HEK293 (cell line): ENCODE measurements around the gene CP.

Experiments used
- ATF2 ChIP-seq: fragments of 450-650 bp; formaldehyde crosslinking; IDR thresholded peaks from 2 replicates; pipeline ENCODE4 v1.5.1; 2016; ENCODE audit warnings: missing biosample characterization, missing genetic modification characterization, low read depth
- BCL11A ChIP-seq: fragments of 450-650 bp; formaldehyde crosslinking; IDR thresholded peaks from 2 replicates; pipeline ENCODE4 v1.5.1; 2016; ENCODE audit warnings: low read depth, missing biosample characterization, missing genetic modification characterization
- CTCF ChIP-seq: fragments of 450-650 bp; formaldehyde crosslinking; IDR thresholded peaks from 2 replicates; pipeline ENCODE4 v1.5.1; 2016; ENCODE audit warnings: missing biosample characterization, missing genetic modification characterization
- KLF8 ChIP-seq: fragments of 450-650 bp; formaldehyde crosslinking; IDR thresholded peaks from 2 replicates; pipeline ENCODE4 v1.5.1; 2016; ENCODE audit warnings: missing biosample characterization, missing genetic modification characterization
- MYNN ChIP-seq: fragments of 450-650 bp; formaldehyde crosslinking; IDR thresholded peaks from 2 replicates; pipeline ENCODE4 v1.5.1; 2016; ENCODE audit warnings: missing biosample characterization, missing genetic modification characterization, borderline replicate concordance
- PBX3 ChIP-seq: sonication (generic); formaldehyde crosslinking; IDR thresholded peaks from 2 replicates; pipeline ENCODE4 v1.8.1; 2022; ENCODE audit warnings: mild to moderate bottlenecking, moderate library complexity, missing genetic modification reagents
- REPIN1 ChIP-seq: fragments of 450-650 bp; formaldehyde crosslinking; IDR thresholded peaks from 2 replicates; pipeline ENCODE4 v1.5.1; 2017; ENCODE audit warnings: missing biosample characterization, missing genetic modification characterization, low read depth
- ZBTB21 ChIP-seq: fragments of 450-650 bp; formaldehyde crosslinking; IDR thresholded peaks from 2 replicates; pipeline ENCODE4 v1.5.1; 2017; ENCODE audit warnings: missing biosample characterization, missing genetic modification characterization
- ZFP3 ChIP-seq: fragments of 450-650 bp; formaldehyde crosslinking; IDR thresholded peaks from 2 replicates; pipeline ENCODE4 v1.5.1; 2016; ENCODE audit warnings: low read depth, missing biosample characterization, missing genetic modification characterization
- ZNF121 ChIP-seq: fragments of 450-650 bp; formaldehyde crosslinking; IDR thresholded peaks from 2 replicates; pipeline ENCODE4 v1.5.1; 2016; ENCODE audit warnings: missing biosample characterization, missing genetic modification characterization
- ZNF184 ChIP-seq: fragments of 450-650 bp; IDR thresholded peaks from 2 replicates; pipeline ENCODE4 v1.5.1; 2018; ENCODE audit warnings: missing biosample characterization, mild to moderate bottlenecking, missing genetic modification characterization
- ZNF23 ChIP-seq: fragments of 450-650 bp; formaldehyde crosslinking; IDR thresholded peaks from 2 replicates; pipeline ENCODE4 v1.5.1; 2016; ENCODE audit warnings: missing biosample characterization, missing genetic modification characterization, borderline replicate concordance
- ZNF248 ChIP-seq: fragments of 450-650 bp; formaldehyde crosslinking; IDR thresholded peaks from 2 replicates; pipeline ENCODE4 v1.5.1; 2017; ENCODE audit warnings: missing biosample characterization, missing genetic modification characterization
- ZNF266 ChIP-seq: fragments of 450-650 bp; formaldehyde crosslinking; IDR thresholded peaks from 2 replicates; pipeline ENCODE4 v1.5.1; 2016; ENCODE audit warnings: missing biosample characterization, missing genetic modification characterization, low read depth
- ZNF292 ChIP-seq: fragments of 450-650 bp; formaldehyde crosslinking; IDR thresholded peaks from 2 replicates; pipeline ENCODE4 v1.5.1; 2016; ENCODE audit warnings: low read depth, missing biosample characterization, missing genetic modification characterization, borderline replicate concordance
- ZNF391 ChIP-seq: fragments of 450-650 bp; formaldehyde crosslinking; IDR thresholded peaks from 2 replicates; pipeline ENCODE4 v1.5.1; 2016; ENCODE audit warnings: low read depth, missing biosample characterization, missing genetic modification characterization, borderline replicate concordance
- ZNF518A ChIP-seq: fragments of 450-650 bp; formaldehyde crosslinking; conservative IDR thresholded peaks from 2 replicates; pipeline ENCODE4 v1.5.1; 2016; ENCODE audit warnings: low read depth, missing biosample characterization, missing genetic modification characterization
- ZNF521 ChIP-seq: fragments of 450-650 bp; formaldehyde crosslinking; IDR thresholded peaks from 2 replicates; pipeline ENCODE4 v1.5.1; 2017; ENCODE audit warnings: missing biosample characterization, mild to moderate bottlenecking, missing genetic modification characterization
- ZNF529 ChIP-seq: fragments of 450-650 bp; formaldehyde crosslinking; IDR thresholded peaks from 2 replicates; pipeline ENCODE4 v1.5.1; 2017; ENCODE audit warnings: missing genetic modification characterization, missing biosample characterization; ENCODE audit not compliant: insufficient replicate concordance
- ZNF558 ChIP-seq: fragments of 450-650 bp; formaldehyde crosslinking; IDR thresholded peaks from 2 replicates; pipeline ENCODE4 v1.5.1; 2016; ENCODE audit warnings: missing biosample characterization, missing genetic modification characterization
- ZNF560 ChIP-seq: fragments of 450-650 bp; formaldehyde crosslinking; IDR thresholded peaks from 2 replicates; pipeline ENCODE4 v1.5.1; 2017; ENCODE audit warnings: missing biosample characterization, missing genetic modification characterization, borderline replicate concordance
- ZNF571 ChIP-seq: fragments of 450-650 bp; formaldehyde crosslinking; IDR thresholded peaks from 2 replicates; pipeline ENCODE4 v1.5.0; 2017; ENCODE audit warnings: missing biosample characterization, missing genetic modification characterization
- ZNF639 ChIP-seq: fragments of 450-650 bp; formaldehyde crosslinking; IDR thresholded peaks from 2 replicates; pipeline ENCODE4 v1.5.1; 2016; ENCODE audit warnings: missing biosample characterization, missing genetic modification characterization
- ZNF670 ChIP-seq: fragments of 450-650 bp; formaldehyde crosslinking; IDR thresholded peaks from 2 replicates; pipeline ENCODE4 v1.5.1; 2016; ENCODE audit warnings: missing biosample characterization, missing genetic modification characterization, low read depth
- ZNF701 ChIP-seq: fragments of 450-650 bp; formaldehyde crosslinking; IDR thresholded peaks from 2 replicates; pipeline ENCODE4 v1.5.1; 2016; ENCODE audit warnings: missing biosample characterization, missing genetic modification characterization
- ZNF707 ChIP-seq: fragments of 450-650 bp; formaldehyde crosslinking; IDR thresholded peaks from 2 replicates; pipeline ENCODE4 v1.5.1; 2016; ENCODE audit warnings: missing biosample characterization, missing genetic modification characterization
- ZNF768 ChIP-seq: fragments of 450-650 bp; formaldehyde crosslinking; IDR thresholded peaks from 2 replicates; pipeline ENCODE4 v1.5.1; 2018; ENCODE audit warnings: missing biosample characterization, mild to moderate bottlenecking, missing genetic modification characterization
- ZNF792 ChIP-seq: fragments of 450-650 bp; formaldehyde crosslinking; IDR thresholded peaks from 2 replicates; pipeline ENCODE4 v1.5.1; 2016; ENCODE audit warnings: missing biosample characterization, missing genetic modification characterization

The CP gene

GRCh38 chr3:149129326-149130205 lies 92.1 kb downstream of the CP start, which contains the start of gene HPS3 (continued):
- no peak for TF ChIP-seq ZNF529 (tag by site-specific recombination)
- no peak for TF ChIP-seq ZNF707 (tag by site-specific recombination)
- no peak for TF ChIP-seq MYNN (tag by site-specific recombination)
- no peak for TF ChIP-seq BCL11A (tag by site-specific recombination)
- peak; percentile 72; the same call in 1 of the 2 replicates for TF ChIP-seq KLF8 (tag by site-specific recombination)
- no peak for TF ChIP-seq ZNF292
- TF ChIP-seq ZNF571 (tag by site-specific recombination), result no peak
- peak; percentile 60; the same call in 1 of the 2 replicates for TF ChIP-seq ZNF391 (tag by site-specific recombination)
- peak; percentile 66; the same call in 1 of the 2 replicates for TF ChIP-seq ZNF792
- TF ChIP-seq PBX3, result peak; percentile 70; the same call in 1 of the 2 replicates
- TF ChIP-seq ZNF560, result no peak
- TF ChIP-seq ZNF184, result no peak
- no peak for TF ChIP-seq ZNF266 (tag by site-specific recombination)
- no peak for TF ChIP-seq ZNF521 (tag by site-specific recombination)
- TF ChIP-seq ZNF768 (tag by site-specific recombination), result no peak
- no peak for TF ChIP-seq REPIN1 (tag by site-specific recombination)
- no peak for TF ChIP-seq ZNF670 (tag by site-specific recombination)
- peak; percentile 18; the same call in 1 of the 2 replicates for TF ChIP-seq ZNF518A (tag by site-specific recombination)
- no peak for TF ChIP-seq ZBTB21 (tag by site-specific recombination)
- no peak for TF ChIP-seq ZFP3 (tag by site-specific recombination)
- no peak for TF ChIP-seq ZNF248 (tag by site-specific recombination)
- no peak for TF ChIP-seq ZNF23
- no peak for TF ChIP-seq ZNF701 (tag by site-specific recombination)
- no peak for TF ChIP-seq ZNF121 (tag by site-specific recombination)
- peak; percentile 9; the same call in 1 of the 2 replicates for TF ChIP-seq CTCF
- TF ChIP-seq ATF2 (tag by site-specific recombination), result no peak
- no peak for TF ChIP-seq ZNF558 (tag by site-specific recombination)
- no peak for TF ChIP-seq ZNF639
